GM19025 (cell line): ENCODE measurements around the gene RPS10.
"Not testable (repeated sequence)": the region's sequence is repeated elsewhere in the genome, so short reads cannot be mapped to it uniquely, and the experiment has no call there.

ENCODE experiments used
- ATAC-seq: cut with Tn5 transposase; IDR thresholded peaks from one replicate; pipeline ENCODE4 v1.9.1; 2021; ENCODE audit warnings: mild to moderate bottlenecking, low read depth, moderate library complexity; ENCODE audit not compliant: unreplicated experiment

The RPS10 gene

GRCh38 chr6:34393966-34394305 is 31.9 kb downstream of the RPS10 start:
- ATAC-seq: no peak

DNA sequence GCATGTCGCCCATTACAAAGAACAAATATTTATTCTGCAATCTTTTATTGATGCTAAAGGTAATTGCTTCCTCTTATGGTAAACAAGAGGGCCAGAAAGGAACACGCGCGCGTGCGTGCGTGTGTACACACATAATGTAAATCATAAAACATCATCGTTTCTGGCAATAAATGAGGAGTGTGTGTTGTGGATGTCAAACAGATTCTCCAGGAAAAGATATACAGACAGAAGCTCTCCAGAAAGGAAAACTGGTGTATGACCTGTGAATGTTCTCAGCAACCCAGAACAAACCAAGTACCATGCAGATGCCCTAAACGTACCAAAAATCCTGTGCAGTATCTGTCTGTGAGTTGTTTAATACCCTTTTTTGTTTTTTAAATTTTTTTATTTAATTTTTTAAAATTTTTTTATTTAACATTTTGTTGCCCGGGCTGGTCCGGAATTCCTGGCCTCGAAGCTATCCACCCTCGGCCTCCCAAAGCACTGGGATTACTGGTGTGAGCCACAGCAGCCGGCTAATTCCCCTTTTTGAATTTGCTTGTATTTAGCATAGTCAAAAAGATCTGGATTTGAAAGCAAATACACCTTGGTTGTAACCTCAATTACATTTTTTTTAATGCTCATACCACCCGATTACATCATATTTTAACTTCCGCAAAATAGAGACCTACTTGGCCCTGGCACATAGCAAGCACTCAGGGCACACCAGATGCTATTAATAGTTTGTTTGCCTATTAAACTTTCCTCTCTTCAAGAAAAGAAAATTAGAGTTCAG is 32.5 kb downstream of the RPS10 start:
- ATAC-seq: no peak

- ATAC-seq: peak; percentile 80
These were observed 33.2 kb downstream of the RPS10 start, which contains the start of gene NUDT3 for GRCh38 chr6:34392497-34393190. NUDT3 (minus strand) TSS chr6:34392669; CDS start chr6:34392362, 307 bp downstream.

- ATAC-seq: peak; percentile 34
These were observed 33.9 kb downstream of the RPS10 start for GRCh38 chr6:34391786-34392496.

DNA sequence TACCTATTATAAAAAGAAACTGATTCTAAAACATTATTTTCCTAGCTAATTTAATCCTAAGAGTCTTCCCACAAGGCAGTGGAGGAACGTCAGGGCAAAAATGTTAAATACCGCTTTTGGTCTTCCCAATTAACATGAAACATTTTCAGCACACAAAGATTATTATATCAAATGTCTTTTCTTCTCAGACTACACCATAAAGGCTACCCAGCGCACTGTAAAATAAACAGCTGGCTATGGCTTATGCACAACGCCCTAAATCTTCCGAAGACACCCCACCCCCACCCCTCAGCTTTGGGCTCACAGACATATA is 34.4 kb downstream of the RPS10 start:
- no peak for ATAC-seq

GRCh38 chr6:34390531-34391472 is 35.1 kb downstream of the RPS10 start:
- ATAC-seq: no peak

DNA sequence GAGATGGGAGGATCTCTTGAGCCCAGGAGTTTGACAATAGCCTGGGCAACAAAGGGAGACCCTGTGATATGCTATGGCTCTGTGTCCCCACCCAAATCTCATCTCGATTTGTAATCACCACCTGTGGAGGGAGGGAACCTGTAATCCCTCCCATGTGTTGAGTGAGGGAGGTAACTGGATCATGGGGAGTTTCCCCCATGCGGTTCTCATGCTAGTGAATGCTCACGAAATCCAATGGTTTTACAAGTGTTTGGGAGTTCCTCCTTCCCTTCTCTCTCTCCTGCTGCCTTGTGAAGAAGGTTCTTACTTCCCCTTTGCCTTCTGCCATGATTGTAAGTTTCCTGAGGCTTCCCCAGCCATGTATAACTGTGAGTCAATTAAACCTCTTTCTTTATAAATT is 36.8 kb downstream of the RPS10 start:
- no peak for ATAC-seq

DNA sequence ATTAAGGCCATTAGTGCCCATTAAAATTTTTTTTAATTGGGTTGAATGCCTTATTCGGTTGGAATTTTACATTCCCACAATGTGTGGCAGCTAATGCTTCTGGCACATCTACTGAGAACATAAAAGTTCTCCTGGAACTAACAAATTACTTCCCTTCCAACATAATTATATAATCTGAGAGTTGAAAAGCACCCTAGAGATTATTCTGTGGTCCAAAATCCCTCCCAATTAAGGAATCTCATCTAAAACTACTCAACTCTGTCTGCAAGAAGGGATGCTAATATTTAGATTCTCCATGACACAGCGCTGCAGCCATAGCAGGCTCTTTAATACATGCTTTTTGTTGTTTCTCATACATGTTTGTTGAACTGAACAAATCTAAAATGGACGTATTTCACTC is 37.4 kb downstream of the RPS10 start:
- ATAC-seq: no peak

DNA sequence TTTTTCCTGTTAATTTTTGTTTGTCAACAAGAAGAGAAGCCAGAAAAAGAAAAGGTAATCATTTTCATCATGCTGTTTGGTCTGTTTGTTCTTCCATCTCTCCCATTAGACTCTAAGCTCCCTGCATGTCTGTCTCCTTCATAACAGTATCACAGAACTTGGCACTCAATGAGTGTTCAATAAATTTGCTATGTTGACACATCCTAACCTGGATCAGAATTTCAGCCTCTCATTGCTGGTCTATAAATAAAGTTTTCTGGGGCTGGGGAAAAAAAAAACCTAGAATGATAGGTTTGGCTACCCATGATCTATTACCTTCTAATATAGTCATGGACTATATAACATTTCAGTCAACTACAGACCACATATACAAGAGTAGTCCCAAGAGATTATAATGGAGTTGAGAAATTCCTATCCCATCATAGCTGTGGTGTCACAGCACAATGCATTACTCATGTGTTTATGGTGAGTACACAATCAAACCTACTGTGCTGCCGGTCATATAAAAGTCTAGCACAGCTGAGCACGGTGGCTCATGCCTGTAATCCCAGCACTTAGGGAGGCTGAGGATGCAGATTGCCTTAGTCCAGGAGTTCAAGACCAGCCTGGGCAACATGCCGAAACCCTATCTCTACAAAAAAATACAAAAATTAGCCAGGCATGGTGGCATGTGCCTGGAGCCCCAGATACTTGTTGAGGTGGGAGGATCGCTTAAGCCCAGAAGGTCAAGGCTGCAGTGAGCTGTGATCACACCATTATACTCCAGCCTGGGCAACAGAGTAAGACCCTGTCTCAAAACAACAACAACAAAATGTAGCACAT is 39.3 kb downstream of the RPS10 start:
- no peak for ATAC-seq

- ATAC-seq: no peak
These were observed 40.1 kb downstream of the RPS10 start for GRCh38 chr6:34385793-34386195.

DNA sequence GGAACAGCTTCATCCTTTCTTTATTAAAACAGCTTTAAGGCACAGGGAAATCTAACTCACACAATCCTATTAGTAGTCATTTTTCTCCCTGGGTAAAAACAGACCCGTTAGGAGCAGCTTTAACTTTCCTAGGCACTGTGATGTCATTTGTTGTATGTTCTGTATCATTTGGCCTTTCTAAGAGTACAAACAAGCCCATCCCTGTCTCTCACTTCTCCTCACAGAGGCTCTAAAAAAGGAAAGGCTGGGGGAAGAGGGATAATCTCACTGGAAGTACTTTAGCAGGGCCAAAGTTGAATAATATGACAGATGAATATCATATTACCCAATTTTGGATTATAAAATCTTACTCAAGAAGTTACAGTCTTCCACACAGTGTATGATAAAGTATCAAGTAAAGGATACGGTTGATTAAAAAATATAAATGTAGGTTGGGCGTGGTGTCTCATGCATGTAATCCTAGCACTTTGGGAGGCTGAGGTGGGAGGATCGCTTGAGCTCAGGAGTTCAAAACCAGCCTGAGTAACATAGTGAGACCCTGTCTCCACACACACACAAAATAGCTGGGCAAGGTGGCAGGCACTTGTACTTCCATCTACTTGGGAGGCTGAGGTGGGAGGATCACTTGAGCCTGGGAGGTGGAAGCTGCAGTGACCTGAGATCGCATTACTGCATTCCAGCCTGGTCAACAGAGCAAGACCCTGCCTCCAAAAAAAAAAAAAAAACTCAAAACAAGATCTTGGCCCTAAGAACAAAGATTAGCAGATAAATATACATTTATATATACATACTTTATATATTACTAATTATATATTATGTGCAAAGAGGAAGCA is 41.3 kb downstream of the RPS10 start:
- no peak for ATAC-seq

DNA sequence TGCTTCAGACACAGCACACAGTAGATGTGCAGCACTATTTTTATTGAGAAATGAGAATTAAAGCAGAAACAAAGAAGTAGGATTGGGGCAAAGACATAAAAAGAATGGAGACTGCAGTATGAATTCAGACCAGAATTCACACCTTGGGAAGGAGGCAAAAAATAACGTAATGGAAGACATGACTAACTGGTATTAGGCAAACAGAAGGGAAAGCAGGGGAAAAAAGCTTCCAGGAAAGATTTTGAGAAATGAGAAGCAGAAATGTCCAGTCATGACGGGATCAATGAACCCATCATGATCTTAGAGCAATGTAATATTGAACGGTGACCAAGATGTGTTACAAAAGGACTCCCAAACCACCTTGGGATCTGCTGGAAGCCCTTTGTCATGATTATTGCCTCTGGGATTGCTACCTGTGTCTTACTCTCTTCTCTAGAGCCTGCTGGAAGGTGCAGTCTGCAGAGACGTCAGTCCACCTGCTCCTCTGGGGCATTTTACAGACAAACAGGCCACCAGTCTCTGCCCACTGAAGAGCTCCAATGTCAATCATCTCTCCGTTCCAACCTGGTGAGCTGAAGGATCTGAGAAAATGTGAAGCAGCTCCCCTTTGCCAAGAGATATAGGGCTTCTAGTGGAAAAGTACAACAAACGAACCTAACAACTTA is 42.1 kb downstream of the RPS10 start:
- no peak for ATAC-seq

- ATAC-seq: no peak
These were observed 42.7 kb downstream of the RPS10 start for GRCh38 chr6:34383161-34383631.

GRCh38 chr6:34381081-34381480 is 44.8 kb downstream of the RPS10 start:
- no peak for ATAC-seq

DNA sequence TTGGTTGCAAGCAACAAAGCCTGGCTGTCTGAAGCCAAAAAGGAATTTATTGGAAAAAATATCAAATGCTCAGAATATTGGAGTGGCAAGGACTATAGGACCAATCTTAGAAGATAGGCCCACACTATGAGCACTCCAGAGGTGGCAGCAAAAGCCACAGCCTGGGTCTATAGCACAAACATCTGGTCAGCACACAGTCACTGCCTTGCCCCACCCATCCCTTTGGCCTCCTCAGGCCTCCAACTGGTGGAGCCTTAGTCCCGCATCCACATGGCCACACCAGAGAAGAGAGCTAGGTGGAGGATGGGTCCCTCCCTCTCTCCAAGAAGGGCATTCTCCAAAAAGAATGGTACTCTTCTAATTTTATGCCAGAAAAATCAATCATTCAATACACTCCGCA is 47.4 kb downstream of the RPS10 start:
- no peak for ATAC-seq

GRCh38 chr6:34377984-34378383 is 47.9 kb downstream of the RPS10 start:
- no peak for ATAC-seq

GRCh38 chr6:34377571-34377970 is 48.3 kb downstream of the RPS10 start:
- not testable (repeated sequence) for ATAC-seq

DNA sequence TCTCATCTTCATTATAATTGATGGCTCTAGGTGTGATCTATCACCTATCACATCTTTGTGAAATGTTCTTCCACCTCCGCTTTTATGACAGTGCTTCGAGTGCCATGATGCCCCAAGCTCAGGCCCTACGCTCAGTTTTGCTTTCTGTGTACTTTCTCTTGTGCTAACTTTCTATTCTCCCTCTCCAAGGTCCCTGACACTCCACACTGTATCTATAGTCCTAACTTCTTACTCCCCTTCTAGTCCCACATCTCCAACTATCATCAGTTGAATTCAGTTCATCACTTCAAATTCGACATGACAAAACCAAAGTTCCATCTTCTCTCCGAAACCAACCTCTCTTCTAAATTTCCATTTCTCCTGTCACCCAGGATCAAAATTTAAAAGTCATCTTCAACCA is 50.0 kb downstream of the RPS10 start:
- no peak for ATAC-seq
